Left colon (tissue), 2 donors: ENCODE results near the gene MOB3B. TPM values are rescaled to one million over a fixed set of nuclear protein-coding genes. Genes with fewer than 3 reads are reported as not detected.
A peak's percentile ranks its signal among the peaks of the same experiment; 100 is the strongest.

Experiments used
- ATAC-seq: fragments of 200-7000 bp; cut with Tn5 transposase; one replicate; pipeline ENCODE4 v1.9.1; 2020; ENCODE audit warnings: mild to moderate bottlenecking, moderate library complexity
- DNase-seq, 2 donors: peaks; one replicate each; pipeline ENCODE4 v3.0.0-alpha.2; 2020
- intact Hi-C, 2 donors: fragments of 100-400 bp; cut with DNase I in 1 of 2; cut with micrococcal nuclease in 1 of 2; formaldehyde crosslinking; loops; one replicate each; pipeline versions ENCODE4 v1.11.2 to v1.14.0; 2022; cut with DNase I, micrococcal nuclease
- total RNA-seq, 2 donors: library from RNA; stranded (reverse); fragmentation: NEBNext Ultra II Directional; extraction: Animal tissue kit (Norgen Biotek cat#: 25700); gene quantifications; one replicate each; pipeline ENCODE4 v1.2.1, GENCODE V29; 2021
- donor health status: DM: no; HTN: no; CAD: no.
- donor health status: DM: yes; HTN: yes; CAD: no.

MOB3B gene
- total RNA-seq, 2 donors from 2014 or later: 42.2 to 47.1 TPM

- ATAC-seq: no peak
- no peak for DNase-seq
- intact Hi-C loops: no loop called here
These were observed 141.5 kb downstream of the MOB3B start for GRCh38 chr9:27388150-27388549.

DNA sequence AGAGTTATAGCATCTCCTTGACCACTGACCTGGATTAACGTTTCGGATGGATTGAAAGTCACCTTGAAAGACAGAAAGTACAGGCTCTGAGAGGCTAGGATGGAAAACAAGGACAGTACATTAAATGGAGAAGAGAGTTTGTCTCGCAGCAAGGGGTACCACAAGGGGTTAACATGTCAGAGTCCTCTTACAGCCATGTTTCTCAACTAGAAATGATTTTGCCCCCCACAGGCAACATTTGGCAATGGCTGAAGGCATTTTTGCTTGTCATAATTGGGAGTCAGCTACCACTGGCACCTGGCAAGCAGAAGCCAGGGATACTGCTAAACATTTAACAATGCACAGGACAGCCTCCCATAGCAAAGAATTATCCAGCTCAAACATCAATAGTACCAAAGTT is 141.9 kb downstream of the MOB3B start:
- no peak for ATAC-seq
- no peak for DNase-seq
- intact Hi-C loops: no loop called here

DNA sequence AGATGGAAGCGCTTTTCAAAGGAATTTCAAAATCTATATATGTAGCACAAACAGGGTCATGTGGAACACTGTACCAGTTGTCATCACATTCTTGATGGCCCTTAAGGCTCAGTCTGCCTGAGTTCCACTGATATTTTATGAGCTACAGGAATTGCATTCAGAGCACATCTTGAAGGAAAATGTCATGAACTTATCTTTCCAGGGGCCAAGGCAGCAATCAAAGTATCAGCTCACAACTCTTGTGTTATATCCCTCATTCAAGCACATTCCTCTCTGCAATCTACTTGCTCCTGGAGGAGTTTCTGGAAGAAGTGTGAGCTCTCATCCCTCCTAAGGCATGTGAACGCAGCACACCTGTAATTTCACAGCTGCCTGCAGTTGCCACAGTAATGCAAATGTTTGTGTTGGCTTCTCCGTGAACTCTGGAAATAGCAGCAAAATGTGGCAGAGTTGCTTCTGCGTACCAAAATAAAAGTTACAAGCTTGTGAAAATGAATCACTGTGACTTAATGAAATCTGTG is 143.0 kb downstream of the MOB3B start:
- no peak for DNase-seq
- no peak for ATAC-seq

GRCh38 chr9:27385606-27386322 is 143.8 kb downstream of the MOB3B start:
- intact Hi-C loops: no loop called here
- ATAC-seq (no peak), DNase-seq (no peak)

More for the DNA sequence above, 143.0 kb downstream of the MOB3B start:
- intact Hi-C loops: no loop called here

DNA sequence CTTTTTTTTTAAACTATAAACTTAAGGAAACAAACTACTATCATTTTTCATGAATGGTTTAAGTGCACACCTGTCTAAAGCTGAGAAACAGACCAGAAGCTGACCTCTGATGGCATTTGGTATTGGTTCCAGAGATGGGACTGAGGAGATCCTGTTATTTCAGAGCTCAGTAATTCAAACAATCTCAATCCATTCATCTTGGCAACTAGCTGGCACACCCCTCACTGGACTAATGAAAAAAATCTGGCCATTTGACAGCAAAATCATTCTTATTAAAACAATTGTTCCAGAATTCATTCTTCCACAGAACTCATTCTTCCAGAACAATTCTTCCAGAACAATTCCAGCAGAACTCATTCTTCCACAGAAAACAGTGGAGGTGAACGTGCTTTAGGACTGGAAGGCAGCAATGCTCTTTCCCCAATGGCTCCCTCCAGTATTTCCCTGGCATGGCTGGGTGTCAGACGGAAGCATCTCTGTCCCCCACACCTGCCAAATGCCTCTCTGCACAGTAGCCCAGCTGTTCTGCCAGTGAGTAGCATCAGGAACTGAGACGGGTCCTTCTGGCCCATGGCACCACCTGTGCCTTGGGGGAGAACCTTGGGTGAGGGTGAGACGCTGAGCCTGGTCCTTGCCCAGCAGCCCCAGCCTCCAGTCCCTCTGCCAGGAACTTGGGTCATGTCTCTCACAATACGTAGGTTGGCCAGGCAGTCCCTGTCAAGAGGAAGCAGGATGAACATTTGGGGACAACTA is 145.2 kb downstream of the MOB3B start:
- intact Hi-C loops: no loop called here
- DNase-seq (no peak), ATAC-seq (no peak)

DNA sequence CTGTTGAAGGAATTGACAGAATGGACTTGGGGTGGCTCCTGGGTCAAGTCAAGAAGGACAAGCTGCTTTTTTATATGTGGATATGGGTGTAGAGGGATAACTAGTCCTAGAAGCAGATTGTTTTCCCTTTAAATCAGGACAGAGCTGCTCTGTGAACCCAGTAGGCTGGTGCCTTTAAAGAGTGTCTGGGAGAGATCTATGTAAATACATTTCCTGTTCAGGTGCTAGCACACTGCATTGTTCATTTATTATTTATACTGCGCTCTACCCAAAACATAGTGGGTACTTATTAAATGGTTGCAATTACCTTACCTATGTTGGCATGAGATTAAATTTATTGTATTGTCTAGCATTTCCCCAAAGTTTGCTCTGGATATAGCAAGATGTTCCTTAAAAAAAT is 146.1 kb downstream of the MOB3B start:
- DNase-seq (no peak), ATAC-seq (peak; percentile 28)
- intact Hi-C loops: no loop called here

DNA sequence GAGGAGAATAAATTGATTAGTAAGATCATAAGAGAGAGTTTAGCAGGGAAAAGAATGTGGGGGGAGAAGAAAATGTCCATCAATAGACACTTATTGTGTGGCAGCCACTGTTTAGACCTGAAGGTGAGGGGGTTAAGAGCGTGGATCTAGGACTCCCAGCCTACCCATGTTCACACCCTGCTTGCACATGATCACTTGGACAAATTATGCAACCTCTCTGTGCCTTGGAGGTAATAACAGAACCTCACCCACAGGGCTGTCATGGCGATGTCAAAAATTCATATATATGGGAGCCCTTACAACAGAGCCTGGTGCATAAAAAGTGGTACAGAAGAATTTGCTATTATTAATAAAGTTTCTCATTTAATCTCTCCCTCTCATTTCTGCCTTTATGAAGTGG is 146.6 kb downstream of the MOB3B start:
- peak; percentile 17 for ATAC-seq
- intact Hi-C loops: no loop called here
- no peak for DNase-seq

GRCh38 chr9:27382308-27382707 is 147.3 kb downstream of the MOB3B start:
- intact Hi-C loops: no loop called here
- ATAC-seq: peak; percentile 69
- peak in 1 of 2 donors; percentile 53 for DNase-seq

DNA sequence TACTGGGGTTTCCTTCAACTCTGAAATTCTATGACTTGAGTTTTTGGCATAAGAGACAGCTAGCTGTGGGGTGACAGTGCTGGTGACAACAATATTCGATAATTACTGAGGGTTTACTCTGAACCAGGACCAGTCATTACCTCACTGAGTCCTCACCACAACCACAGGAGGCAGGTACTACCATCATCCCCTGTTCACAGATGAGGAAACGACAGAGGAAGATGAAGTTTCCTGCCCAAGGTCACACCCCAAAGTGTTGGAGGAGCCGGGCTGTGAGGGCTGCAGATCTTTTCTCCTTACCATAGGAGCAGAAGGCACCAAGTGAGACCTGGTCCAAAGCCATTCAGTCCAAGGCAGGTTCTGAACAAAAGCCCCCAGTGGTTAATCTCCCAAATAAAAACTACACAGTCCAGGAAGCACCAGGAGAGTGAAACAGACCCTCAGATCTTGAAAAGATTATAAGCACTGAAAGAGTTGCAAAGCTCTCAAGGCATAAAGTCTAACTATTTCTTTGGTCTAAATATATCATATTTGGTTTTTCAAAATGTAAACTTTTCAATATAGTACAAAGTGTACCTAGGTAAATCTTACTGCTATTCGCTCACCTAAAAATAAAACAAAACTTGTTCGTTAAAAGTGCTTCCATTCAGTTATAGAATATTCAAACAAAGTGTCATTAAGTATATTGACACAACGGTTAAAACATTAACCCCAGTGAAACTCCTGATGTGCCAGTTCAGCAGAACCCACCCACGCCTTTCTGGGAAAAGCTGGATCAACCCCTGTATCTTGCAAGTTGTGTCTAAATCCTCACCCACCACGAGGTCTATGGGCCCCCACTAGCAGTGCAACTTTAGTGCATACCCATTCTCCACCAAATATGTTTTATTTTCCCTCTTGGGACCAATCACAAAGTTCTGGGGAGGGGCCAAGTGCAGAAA is 150.0 kb downstream of the MOB3B start:
- ATAC-seq (peak; percentile 64), DNase-seq (peak; percentile 39 to 71)
- intact Hi-C loops: no loop called here

DNA sequence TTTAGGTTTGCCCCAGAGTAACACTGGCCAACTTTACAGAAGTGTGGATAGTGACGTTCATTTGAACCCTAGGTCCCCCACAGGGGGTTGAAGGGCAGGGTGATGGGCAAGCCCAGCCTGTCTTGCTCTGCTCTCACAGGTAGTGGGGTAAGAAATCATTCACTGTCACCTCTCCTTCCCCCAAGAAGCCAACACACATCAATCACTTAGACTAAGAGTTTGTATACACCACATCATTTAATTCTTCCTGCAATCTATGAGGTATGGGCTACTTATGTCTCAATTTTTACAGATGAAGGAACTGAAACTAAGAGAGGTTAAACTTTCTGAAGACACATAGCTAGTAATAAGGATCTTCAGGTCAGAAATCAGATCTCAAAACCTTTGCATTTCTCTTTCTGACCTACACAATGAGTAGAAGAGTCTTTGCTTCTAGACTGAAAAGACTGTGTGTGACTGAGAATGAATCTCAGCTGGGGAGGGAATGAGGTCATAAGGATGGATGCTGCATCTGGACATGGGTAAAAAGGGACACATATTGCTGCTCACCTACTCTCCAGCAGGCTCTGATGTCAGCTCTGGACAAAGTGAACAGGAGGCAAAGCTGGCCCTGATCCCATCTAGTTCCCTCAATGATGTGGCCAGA is 151.7 kb downstream of the MOB3B start:
- no peak for ATAC-seq
- DNase-seq: no peak
- intact Hi-C loops: no loop called here

GRCh38 chr9:27377147-27377807 is 152.3 kb downstream of the MOB3B start:
- ATAC-seq (peak; percentile 56), DNase-seq (no peak)
- intact Hi-C loops: no loop called here

GRCh38 chr9:27373851-27374250 is 155.8 kb downstream of the MOB3B start:
- DNase-seq (no peak), ATAC-seq (no peak)
- intact Hi-C loops: no loop called here

DNA sequence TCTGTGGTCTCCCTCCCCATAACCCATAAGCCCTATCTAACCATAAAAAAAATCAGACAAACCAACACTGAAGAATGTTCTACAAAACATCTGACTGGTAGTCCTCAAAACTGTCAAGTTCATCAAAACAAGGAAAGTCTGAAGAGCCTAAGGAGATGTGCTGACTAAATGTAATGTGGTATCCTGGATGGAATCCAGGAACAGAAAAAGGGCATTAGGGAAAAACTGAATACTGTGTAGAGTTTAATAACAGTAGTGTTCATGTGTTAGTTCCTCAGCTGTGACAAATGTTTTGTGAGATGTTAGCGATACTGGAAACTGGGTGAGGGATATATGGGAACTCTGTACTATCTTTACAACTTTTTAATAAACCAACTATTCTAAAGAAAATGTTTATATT is 157.0 kb downstream of the MOB3B start:
- DNase-seq (no peak), ATAC-seq (no peak)
- intact Hi-C loops: no loop called here

DNA sequence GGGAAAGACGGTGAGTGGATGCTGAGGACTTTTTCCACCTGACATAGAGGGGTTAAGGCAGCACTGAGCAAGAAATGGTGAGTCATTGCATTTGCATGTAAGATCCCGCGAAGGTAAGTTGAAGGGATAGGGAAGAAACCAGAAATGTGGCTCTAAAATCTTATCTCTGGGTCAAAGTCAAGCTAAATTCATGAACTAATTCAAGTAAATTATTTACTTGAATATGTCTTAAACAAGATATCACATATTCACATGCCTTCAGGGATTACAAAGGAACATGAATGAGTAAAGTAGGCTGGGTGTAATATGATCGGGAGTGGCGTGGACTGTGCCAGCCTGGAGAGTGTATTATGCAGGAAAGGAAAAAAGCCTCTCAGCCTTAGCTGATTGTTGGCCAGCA is 158.2 kb downstream of the MOB3B start:
- ATAC-seq: peak; percentile 93
- intact Hi-C loops: no loop called here

GRCh38 chr9:27369591-27369990 is 160.0 kb downstream of the MOB3B start:
- intact Hi-C loops: no loop called here
- no peak for DNase-seq

More for the DNA sequence above, 158.2 kb downstream of the MOB3B start:
- DNase-seq: peak; percentile 54 to 68

DNA sequence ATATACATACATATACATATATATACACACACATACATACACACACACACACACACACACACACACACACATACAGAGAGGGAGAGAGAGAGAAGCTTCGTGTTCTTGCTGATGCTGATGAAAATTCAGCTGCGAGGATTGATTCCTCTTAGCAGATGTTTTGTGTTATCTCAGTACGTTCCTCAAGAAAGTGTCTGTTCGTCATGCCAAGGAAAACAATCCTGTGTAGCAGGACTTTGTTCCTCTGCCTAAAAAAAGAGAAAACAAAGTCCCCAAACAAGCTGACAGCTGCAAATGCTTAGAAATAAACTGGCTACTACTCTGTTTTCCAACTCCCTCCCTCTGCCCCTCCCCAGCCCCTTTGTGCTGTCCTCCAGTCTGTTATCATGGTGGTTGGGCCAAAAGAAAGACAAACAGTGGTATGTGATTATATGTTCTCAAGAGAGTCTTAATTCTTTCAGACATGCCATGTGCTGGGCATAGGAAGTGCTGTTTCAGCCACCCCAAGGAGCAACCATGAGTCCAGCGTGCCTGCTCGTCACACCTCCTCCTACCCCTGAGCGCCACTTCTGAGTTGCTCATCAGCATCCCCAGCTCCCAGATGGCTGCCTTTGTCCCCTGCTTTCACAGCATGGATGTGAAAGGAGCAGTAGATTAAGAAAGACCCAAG is 161.2 kb downstream of the MOB3B start:
- DNase-seq (no peak), ATAC-seq (no peak)
- intact Hi-C loops: no loop called here

More at GRCh38 chr9:27369591-27369990, 160.0 kb downstream of the MOB3B start:
- ATAC-seq: no peak

- no peak for ATAC-seq
- DNase-seq: no peak
- intact Hi-C loops: no loop called here
These were observed 161.7 kb downstream of the MOB3B start for GRCh38 chr9:27367921-27368315.
